HG02970 (cell line): Measurements from ENCODE around the gene DCTPP1.
A peak's percentile ranks its signal among the peaks of the same experiment; 100 is the strongest.

Experiments
- ATAC-seq: cut with Tn5 transposase; IDR thresholded peaks from one replicate; pipeline ENCODE4 v1.9.1; 2021; ENCODE audit warnings: mild to moderate bottlenecking, moderate library complexity, moderate number of reproducible peaks; ENCODE audit not compliant: unreplicated experiment, low FRiP score

Gene DCTPP1

GRCh38 chr16:30383521-30383920 is 46.3 kb downstream of the DCTPP1 start:
- no peak for ATAC-seq

DNA sequence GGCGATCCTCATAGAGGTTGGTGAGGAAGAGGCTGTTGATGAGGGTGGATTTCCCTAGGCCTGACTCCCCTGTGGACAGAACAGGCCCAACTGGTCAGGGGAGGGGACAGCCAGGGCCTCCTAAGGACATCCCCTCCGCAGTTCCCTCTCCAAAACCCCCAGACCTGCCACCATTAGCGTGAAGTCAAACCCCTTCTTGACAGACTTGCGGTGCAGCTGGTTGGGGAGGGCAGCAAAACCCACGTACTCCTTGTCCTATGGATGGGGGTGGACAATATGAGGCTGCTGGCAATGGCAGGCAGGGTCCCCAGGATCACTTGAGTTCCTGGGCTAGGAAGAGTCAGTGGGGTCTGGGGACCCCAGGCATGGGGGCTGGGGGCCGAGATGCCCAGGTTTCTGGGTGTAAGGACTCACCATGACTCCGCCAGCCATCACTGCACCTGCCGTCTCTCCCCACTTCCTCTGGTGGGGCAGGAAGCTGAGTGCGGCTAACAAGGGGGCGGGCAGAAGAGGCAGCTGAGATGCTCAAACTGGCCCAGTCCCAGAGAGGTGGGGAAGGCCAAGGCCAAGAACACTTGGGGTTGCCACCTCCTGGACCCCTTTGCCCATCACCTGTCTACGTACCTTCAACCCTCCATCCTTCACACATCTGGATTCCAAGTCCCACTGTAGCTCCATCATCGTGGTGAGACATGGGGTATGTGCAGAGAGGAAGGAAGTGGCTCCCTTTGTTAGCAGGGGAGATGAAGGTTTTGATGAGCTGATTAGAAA is 47.5 kb downstream of the DCTPP1 start, which contains the start of gene SEPTIN1:
Gene SEPTIN1, minus strand, starts transcription at position 451 of the 771 bp plus-strand sequence. Its CDS starts 19 bp downstream, at position 432.
- no peak for ATAC-seq

- no peak for ATAC-seq
These were observed 48.4 kb downstream of the DCTPP1 start for GRCh38 chr16:30381291-30382041.

GRCh38 chr16:30380803-30381208 is 49.0 kb downstream of the DCTPP1 start:
- ATAC-seq, result no peak

DNA sequence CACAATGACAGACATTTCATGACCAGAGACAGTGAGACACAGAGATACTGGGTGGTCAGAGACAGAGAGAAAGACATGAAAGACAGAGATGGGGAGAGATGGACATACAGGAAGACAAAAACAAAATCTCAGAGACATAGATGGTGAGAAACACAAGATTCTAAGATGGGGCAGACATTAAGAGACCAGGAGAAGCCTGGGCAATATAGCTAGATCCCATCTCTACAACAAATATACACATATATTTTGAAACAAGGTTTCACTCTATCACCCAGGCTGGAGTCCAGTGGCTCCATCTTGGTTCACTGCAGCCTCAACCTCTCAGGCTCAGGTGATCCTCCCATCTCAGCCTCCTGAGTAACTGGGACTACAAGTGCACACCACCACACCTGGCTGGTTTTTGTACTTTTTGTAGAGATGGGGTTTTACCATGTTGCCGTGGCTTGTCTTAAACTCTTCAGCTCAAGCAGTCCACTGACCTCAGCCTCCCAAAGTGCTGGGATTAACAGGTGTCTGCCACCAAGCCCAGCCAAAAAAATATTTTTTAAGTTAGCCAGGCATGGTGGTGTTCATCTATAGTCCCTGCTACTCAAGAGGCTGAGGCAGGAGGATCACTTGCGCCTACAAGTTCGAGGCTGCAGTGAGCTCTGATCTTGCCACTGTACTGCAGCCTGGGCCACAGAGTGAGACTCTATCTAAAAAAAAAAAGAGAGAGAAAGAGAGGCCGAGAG is 49.6 kb downstream of the DCTPP1 start:
- no peak for ATAC-seq

GRCh38 chr16:30379158-30379783 is 50.6 kb downstream of the DCTPP1 start:
- no peak for ATAC-seq

- peak; percentile 84 for ATAC-seq
These were observed 51.3 kb downstream of the DCTPP1 start for GRCh38 chr16:30378236-30379157.

DNA sequence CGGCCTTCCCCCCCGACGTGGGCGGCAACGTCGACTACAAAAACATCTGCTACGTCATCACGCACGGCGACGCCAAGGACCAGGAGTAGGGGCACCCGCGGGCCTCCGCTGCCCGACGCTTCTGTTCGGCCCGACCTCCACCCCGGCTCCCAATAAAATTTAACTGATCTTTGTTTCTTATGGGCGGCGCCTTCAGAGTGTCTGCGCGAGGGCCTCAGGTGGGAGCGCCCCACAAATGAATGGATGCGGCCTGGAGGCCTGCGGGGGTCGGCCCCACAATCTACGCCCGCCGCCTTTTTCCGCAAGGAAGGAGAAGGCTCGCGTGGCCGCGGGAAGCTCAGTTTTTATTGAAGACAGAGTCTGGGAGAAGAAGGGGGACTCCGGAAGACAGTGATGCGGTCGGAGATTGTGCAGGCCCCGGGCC is 52.0 kb downstream of the DCTPP1 start:
- peak; percentile 34 for ATAC-seq

DNA sequence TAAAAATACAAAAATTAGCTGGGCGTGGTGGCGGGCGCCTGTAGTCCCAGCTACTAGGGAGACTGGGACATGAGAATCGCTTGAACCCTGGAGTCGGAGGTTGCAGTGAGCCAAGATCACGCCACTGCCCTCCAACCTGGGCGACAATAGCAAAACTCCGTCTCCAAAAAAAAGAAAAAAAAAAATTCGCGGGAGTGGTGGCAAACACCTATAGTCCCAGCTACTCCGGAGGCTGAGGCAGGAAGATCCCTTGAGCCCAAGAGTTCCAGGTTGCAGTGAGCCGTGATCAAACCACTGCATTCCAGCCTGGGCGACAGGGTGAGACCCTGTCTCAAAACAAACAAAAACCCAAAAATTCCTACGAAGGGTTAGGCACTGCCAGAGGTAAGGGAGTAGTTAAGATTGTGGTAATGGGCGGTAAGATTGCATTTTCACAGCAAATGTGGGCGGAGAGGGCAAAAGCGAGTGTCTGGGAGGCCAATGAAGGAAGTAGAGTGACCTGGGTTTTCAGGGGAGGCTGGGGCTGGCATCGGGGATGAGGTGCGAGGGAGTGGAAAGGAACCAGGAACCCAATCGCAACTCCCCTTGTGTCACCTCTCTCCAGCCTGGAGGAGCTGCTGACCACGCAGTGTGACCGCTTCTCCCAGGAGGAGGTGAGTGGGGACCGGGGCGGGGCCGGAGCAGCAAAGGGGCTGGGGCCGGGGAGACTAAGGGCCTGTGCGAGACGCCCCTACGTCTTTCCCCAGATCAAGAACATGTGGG is 52.6 kb downstream of the DCTPP1 start:
- no peak for ATAC-seq

GRCh38 chr16:30376461-30376902 is 53.3 kb downstream of the DCTPP1 start:
- no peak for ATAC-seq

- ATAC-seq, result no peak
These were observed 54.0 kb downstream of the DCTPP1 start for GRCh38 chr16:30375864-30376263.

DNA sequence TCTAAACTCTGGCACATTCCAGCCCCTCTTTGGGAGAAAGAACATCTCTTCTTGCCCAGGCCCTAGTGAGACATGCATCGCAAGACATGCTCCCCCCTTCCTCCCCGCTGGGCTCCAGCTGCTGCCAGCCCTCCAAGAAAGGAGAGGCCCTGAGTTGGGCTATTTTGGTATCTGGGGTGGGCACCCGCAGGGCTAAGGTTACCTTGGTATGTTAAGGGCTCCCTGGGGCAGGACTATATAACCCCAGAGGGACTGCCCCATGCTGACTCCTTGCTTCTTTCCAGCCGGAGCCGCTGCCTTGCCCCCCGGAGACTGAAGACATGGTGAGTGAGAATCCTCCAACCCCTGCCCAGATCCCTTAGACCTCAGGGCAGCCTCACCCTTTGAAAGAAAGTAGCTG is 55.3 kb downstream of the DCTPP1 start, which contains the start of gene MYL11:
Gene MYL11, plus strand, starts transcription at position 265 of the 400 bp plus-strand sequence. Its CDS starts 56 bp downstream, at position 321.
- ATAC-seq, result no peak
